Adrenal gland (tissue), 5 donors: Measurements from ENCODE around the gene UBTFL1.

ENCODE experiments used
- POLR2A ChIP-seq, 2 donors: fragments of 450-650 bp; IDR thresholded peaks; one replicate each; pipeline ENCODE4 v1.6.1; 2017; ENCODE audit warnings: antibody characterized with exemption in 2 of 2, mild to moderate bottlenecking in 2 of 2, moderate library complexity in 1 of 2
- TF ChIP-seq, protein P1 (sequence below), 6 experiments: fragments of 450-650 bp in 4 of 6; fragments of 200-600 bp in 2 of 6; sonication (generic) in 1 of 6; IDR thresholded peaks; 1 replicate in 5 of 6; 2 replicates in 1 of 6; pipeline versions ENCODE4 v1.5.1 to v1.8.0; 2016 to 2021; ENCODE audit warnings: antibody characterized with exemption in 6 of 6, mild to moderate bottlenecking in 2 of 6, moderate library complexity in 1 of 6
- donor health status: DM: no; HTN: no; CAD: no.

DNA sequence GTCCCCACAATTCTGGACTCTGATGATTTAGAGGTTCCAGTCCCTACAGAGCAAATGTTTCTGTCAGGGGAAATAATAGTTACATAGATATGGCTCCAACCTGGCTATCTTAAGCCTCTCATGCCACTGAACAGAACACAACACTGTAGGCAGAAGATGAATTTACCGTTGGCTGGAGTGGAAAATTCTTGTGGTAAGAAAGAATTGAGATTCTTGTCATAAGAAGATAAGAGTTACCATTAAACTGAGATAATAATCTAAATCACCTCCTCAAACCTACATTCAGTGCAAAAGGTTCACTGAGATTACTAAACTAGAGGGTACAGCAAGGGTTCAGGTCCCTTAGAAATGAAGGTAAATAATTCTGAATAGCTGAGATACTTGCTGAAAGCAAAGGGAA, 38.6 kb downstream of the UBTFL1 start:
- TF ChIP-seq, protein P1, sequence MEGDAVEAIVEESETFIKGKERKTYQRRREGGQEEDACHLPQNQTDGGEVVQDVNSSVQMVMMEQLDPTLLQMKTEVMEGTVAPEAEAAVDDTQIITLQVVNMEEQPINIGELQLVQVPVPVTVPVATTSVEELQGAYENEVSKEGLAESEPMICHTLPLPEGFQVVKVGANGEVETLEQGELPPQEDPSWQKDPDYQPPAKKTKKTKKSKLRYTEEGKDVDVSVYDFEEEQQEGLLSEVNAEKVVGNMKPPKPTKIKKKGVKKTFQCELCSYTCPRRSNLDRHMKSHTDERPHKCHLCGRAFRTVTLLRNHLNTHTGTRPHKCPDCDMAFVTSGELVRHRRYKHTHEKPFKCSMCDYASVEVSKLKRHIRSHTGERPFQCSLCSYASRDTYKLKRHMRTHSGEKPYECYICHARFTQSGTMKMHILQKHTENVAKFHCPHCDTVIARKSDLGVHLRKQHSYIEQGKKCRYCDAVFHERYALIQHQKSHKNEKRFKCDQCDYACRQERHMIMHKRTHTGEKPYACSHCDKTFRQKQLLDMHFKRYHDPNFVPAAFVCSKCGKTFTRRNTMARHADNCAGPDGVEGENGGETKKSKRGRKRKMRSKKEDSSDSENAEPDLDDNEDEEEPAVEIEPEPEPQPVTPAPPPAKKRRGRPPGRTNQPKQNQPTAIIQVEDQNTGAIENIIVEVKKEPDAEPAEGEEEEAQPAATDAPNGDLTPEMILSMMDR (IDR thresholded peaks at IDR 0.05) = no peak
- no peak for TF ChIP-seq POLR2A (IDR thresholded peaks at IDR 0.05)
